Caki2 (cell line): ENCODE measurements around the gene RNASEH2A. TPM values are rescaled to one million over a fixed set of nuclear protein-coding genes. Genes with fewer than 3 reads are reported as not detected.
"Not testable (repeated sequence)": the region's sequence is repeated elsewhere in the genome, so short reads cannot be mapped to it uniquely, and the experiment has no call there.

Experiments
- DNase-seq: peaks from one replicate; pipeline ENCODE4 v3.0.0-alpha.2; 2015; ENCODE audit warnings: low read depth
- in situ Hi-C: cut with HindIII; loops from 2 replicates; pipeline ENCODE4 v1.10.0; 2016; ENCODE audit warnings: low sequenced_read_pairs, low pct_unique_long_range_greater_than_20kb, mixed read lengths
- total RNA-seq: library from RNA; depleted of rRNA; stranded (reverse); fragments of >200 nt; shearing (Covaris generic); gene quantifications from 2 replicates; pipeline ENCODE4 v1.2.3, GENCODE V29; 2014; ENCODE audit warnings: low replicate concordance; rRNA removed

RNASEH2A gene
- total RNA-seq, 1 experiment from 2014 or later: 94.5 TPM

- in situ Hi-C loops: no loop called here
- peak; percentile 82 for DNase-seq
Measured at GRCh38 chr19:12840091-12841079, 34.0 kb downstream of the RNASEH2A start.

DNA sequence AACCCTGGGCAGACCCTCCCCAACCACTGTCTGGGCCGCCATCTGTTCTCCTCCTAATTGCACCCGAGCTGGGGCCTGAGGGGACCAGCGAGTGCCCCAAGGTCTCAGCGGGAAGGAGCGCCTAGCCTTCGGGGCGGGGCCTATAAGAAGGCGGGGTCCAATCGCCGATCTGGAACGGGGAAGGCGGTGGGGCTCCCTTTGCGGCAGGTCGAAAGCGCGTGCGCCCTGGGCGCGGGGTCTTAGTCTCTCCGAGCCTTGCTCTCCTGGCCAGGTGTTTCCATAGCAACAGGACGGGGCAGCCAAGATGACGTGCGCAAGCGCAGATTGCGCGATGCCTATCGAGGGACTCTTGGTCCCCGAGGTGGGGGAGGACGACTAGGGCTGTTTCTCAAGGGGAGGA is 34.7 kb downstream of the RNASEH2A start:
- no peak for DNase-seq
- in situ Hi-C loops: no loop called here

GRCh38 chr19:12842511-12842910 is 36.1 kb downstream of the RNASEH2A start:
- in situ Hi-C loops: no loop called here

DNA sequence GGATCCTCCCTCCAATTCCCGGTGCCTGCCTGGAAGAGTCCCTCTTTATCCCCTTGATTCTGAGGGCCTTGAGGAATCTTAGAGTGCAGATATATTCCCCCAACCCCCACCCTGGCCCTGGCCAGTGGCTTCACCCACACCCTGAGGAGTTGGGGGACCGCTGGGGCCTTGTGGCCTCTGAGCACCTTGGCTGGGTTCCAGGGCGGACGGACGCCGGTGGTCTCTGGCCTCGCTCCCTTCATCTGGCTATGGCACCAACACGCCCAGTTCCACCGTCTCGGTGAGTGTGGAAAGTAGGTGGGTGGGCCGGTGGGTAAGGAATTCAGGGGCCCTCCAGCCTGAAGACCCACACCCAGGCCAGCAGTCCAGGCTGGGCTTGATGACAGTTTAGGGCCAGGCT is 36.9 kb downstream of the RNASEH2A start:
- in situ Hi-C loops: no loop called here
- DNase-seq: no peak

More at GRCh38 chr19:12842511-12842910, 36.1 kb downstream of the RNASEH2A start:
- no peak for DNase-seq

GRCh38 chr19:12843999-12844732 is 37.8 kb downstream of the RNASEH2A start:
- in situ Hi-C loops: no loop called here
- no peak for DNase-seq

DNA sequence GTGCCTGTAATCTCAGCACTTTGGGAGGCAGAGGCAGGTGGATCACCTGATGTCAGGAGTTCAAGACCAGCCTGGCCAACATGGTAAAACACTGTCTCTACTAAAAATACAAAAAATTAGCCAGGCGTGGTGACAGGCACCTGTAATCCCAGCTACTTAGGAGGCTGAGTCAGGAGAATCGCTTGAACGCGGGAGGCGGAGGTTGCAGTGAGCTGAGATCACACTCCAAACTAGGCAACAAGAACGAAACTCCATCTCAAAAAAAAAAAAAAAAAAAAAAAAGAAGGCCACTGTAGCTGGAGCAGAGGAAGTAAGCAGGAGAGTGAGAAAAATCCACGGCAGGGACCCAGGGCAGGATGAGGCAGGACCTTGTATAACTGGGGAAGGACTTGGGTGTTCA is 40.2 kb downstream of the RNASEH2A start:
- DNase-seq, in situ Hi-C loops: not testable (repeated sequence)

- in situ Hi-C loops: no loop called here
- DNase-seq: peak; percentile 91
Measured at GRCh38 chr19:12847159-12848139, 41.1 kb downstream of the RNASEH2A start.

DNA sequence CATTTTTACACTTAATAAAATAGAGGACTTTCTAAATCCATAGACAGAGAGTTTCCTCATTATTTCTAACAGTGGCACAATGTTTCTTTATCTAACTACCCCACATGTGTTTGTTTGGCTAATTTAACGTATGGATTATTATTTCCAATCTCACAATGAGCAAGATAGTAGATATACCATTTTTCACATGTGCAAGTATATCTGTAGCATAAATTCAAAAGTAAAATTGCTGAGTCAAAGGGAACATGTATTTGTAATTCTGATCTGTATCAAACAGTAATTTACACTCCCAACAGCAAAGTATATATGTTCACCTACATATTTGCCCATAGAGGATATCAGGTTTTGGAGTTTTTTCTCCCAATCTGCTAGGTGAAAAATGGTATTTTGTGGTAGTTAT is 50.3 kb downstream of the RNASEH2A start:
- DNase-seq: no peak
- in situ Hi-C loops: no loop called here

- in situ Hi-C loops: no loop called here
- no peak for DNase-seq
Measured at GRCh38 chr19:12858041-12858928, 51.9 kb downstream of the RNASEH2A start.

- no peak for DNase-seq
- in situ Hi-C loops: no loop called here
Measured at GRCh38 chr19:12859546-12859945, 53.2 kb downstream of the RNASEH2A start.

Other genes starting within 250 kb of the RNASEH2A start
- 6.7 and 9.1 TPM in 2 replicates for gene ZNF490, start 195.8 kb upstream of the RNASEH2A start, total RNA-seq
- gene ZNF791, start 195.7 kb upstream of the RNASEH2A start, total RNA-seq: 5.5 and 9.8 TPM in 2 replicates
- gene MAN2B1, start 139.8 kb upstream of the RNASEH2A start, total RNA-seq: 72.5 and 82.9 TPM in 2 replicates
- gene WDR83, start 139.8 kb upstream of the RNASEH2A start, total RNA-seq: 20.6 and 22.6 TPM in 2 replicates
- gene DHPS, start 124.7 kb upstream of the RNASEH2A start, total RNA-seq: 93.6 and 111 TPM in 2 replicates
- gene GNG14, start 118.6 kb upstream of the RNASEH2A start, total RNA-seq: not detected in 2 replicates
- 43.4 and 44.8 TPM in 2 replicates for gene FBXW9, start 110.0 kb upstream of the RNASEH2A start, total RNA-seq
- gene TNPO2, start 82.7 kb upstream of the RNASEH2A start, total RNA-seq: 35.2 and 39.7 TPM in 2 replicates
- gene TRIR, start 71.9 kb upstream of the RNASEH2A start, total RNA-seq: 607 and 626 TPM in 2 replicates
- gene GET3, start 69.1 kb upstream of the RNASEH2A start, total RNA-seq: 210 and 211 TPM in 2 replicates
- not detected in 2 replicates for gene BEST2, start 54.8 kb upstream of the RNASEH2A start, total RNA-seq
- 17.8 and 18.1 TPM in 2 replicates for gene HOOK2, start 31.0 kb upstream of the RNASEH2A start, total RNA-seq
- gene JUNB, start 15.1 kb upstream of the RNASEH2A start, total RNA-seq: 63.3 and 74.5 TPM in 2 replicates
- gene PRDX2, start 4.8 kb upstream of the RNASEH2A start, total RNA-seq: not detected in 2 replicates
- gene THSD8, start 4.5 kb upstream of the RNASEH2A start, total RNA-seq: not detected in 2 replicates
- gene RTBDN, start 28.0 kb downstream of the RNASEH2A start, total RNA-seq: not detected in 2 replicates
- gene MAST1, start 31.9 kb downstream of the RNASEH2A start, total RNA-seq: 1.8 and 20.8 TPM in 2 replicates
- 68.6 and 83.9 TPM in 2 replicates for gene DNASE2, start 74.9 kb downstream of the RNASEH2A start, total RNA-seq
- gene KLF1, start 80.6 kb downstream of the RNASEH2A start, total RNA-seq: 3.5 TPM in 1 of 2 replicates, not detected in the other
- gene GCDH, start 84.6 kb downstream of the RNASEH2A start, total RNA-seq: 38.0 and 66.1 TPM in 2 replicates
- gene SYCE2, start 112.7 kb downstream of the RNASEH2A start, total RNA-seq: 4.0 TPM in 2 replicates
- 100 and 120 TPM in 2 replicates for gene FARSA, start 127.1 kb downstream of the RNASEH2A start, total RNA-seq
- 846 and 992 TPM in 2 replicates for gene CALR, start 132.0 kb downstream of the RNASEH2A start, total RNA-seq
- 211 and 217 TPM in 2 replicates for gene RAD23A, start 139.3 kb downstream of the RNASEH2A start, total RNA-seq
- 102 and 117 TPM in 2 replicates for gene GADD45GIP1, start 150.6 kb downstream of the RNASEH2A start, total RNA-seq
- gene DAND5, start 163.0 kb downstream of the RNASEH2A start, total RNA-seq: not detected in 2 replicates
- gene NFIX, start 188.9 kb downstream of the RNASEH2A start, total RNA-seq: 1.2 and 4.5 TPM in 2 replicates